ENCODE results near the gene RNFT2.

GRCh38 chr12:116766285-116766684, 28.2 kb downstream of the RNFT2 start:
- TF ChIP-seq POLR2AphosphoS5 (IDR thresholded peaks at IDR 0.05) (no peak), CTCF (IDR thresholded peaks at IDR 0.05; ENCODE audit: poor library complexity, severe bottlenecking) (no peak), EP300 (conservative IDR thresholded peaks at IDR 0.05; ENCODE audit: poor library complexity, severe bottlenecking) (no peak)

All from neural cell (in vitro differentiated cells).